ENCODE results near the gene RAB1A.

The RAB1A gene

DNA sequence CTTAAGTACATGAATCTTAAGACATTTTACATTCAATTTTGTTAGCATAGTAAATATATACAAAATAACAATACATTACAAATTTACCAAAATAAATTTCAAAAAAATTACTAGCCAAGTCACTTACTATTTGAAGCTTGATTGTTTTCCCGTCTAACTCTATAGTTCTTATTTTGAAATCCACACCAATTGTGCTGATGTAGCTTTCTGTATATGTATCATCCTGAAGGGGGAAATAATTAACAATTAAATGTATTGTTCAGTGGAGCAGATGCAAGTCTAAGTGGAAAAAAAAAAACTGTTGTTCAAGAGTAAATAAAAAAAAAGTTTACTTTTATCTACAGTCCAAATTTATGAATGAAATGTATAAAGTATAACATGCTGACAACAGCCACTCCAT lies 32.1 kb downstream of the RAB1A start:
- intact Hi-C loops (cut with micrococcal nuclease), result no loop called here
- Mint-ChIP-seq H3K27ac (no peak overlapping the region), H3K4me1 (ENCODE audit: low read depth) (peaks cover 16% of the 10 kb centered on the region), H3K4me3 (no peak overlapping the region), H3K27me3 (no peaks in the 10 kb centered on the region), H3K9me3 (peaks cover 6% of the 10 kb centered on the region), H3K36me3 (ENCODE audit: low read depth) (peaks cover 93% of the 10 kb centered on the region)

DNA sequence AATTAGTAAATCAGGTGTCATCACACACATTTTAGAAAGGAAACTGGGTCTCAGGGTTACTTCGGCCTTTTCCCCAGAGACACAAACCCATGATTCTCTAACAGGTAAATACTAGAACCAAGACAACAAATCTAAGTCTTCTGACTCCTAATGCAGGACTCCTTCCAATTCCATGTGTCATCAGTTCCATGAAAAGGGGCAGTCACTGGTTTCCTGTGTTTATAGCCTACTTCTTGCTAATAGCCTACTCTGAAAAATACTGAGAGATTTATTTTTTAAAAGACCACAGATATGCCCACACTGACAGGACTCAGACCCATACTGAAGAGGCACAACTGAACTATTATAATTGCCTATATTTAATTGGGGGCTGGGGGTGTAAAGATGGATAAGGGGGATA lies 33.0 kb downstream of the RAB1A start:
- Mint-ChIP-seq H3K27me3 (no peaks in the 10 kb centered on the region), H3K27ac (no peak overlapping the region), H3K9me3 (peaks cover 11% of the 10 kb centered on the region), H3K36me3 (ENCODE audit: low read depth) (peaks cover 94% of the 10 kb centered on the region), H3K4me3 (no peak overlapping the region), H3K4me1 (ENCODE audit: low read depth) (peaks cover 20% of the 10 kb centered on the region)
- intact Hi-C loops (cut with micrococcal nuclease), result no loop called here

DNA sequence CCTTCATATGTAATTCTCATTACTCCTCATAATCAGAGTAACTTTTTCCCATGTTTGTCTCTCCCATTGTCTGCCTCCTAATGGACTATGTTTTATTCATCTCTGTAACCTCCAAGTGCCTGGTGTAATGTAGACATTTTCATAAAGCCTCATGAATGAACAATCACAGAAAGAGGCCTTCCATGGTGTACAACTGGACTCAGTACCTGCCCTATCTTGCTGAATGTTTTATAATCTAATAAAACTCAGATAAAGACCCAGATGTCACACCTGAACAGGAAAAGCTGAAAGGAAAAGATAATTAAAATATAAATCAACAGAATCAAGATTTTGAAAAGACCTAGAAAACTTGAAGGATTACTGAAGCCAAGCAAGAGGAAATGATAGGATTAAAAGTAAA lies 36.7 kb downstream of the RAB1A start:
- H3K27me3 Mint-ChIP-seq, result no peaks in the 10 kb centered on the region
- intact Hi-C loops (cut with micrococcal nuclease), result no loop called here
- H3K9me3 Mint-ChIP-seq, result peaks cover 11% of the 10 kb centered on the region
- H3K36me3 Mint-ChIP-seq (ENCODE audit: low read depth), result peaks cover 96% of the 10 kb centered on the region
- peaks cover 14% of the 10 kb centered on the region for H3K4me1 Mint-ChIP-seq (ENCODE audit: low read depth)
- H3K27ac Mint-ChIP-seq, result no peak overlapping the region
- H3K4me3 Mint-ChIP-seq, result no peak overlapping the region

DNA sequence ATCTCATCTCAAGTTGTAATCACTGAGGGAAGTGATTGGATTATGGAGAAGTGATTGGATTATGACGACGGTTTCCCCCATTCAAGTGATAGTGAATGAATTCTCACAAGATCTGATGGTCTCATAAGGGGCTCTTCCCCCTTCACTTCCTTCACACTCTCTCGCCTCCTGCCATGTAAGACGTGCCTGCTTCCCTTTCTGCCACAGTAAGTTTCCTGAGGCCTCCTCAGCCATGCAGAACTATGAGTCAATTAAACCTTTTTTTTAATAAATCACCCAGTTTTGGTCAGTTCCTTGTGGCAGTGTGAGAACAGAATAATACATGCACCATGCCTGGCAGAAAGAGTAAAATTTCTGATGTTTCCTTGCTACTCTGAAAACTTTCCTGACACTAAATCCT lies 37.1 kb downstream of the RAB1A start:
- H3K36me3 Mint-ChIP-seq (ENCODE audit: low read depth), result peaks cover 96% of the 10 kb centered on the region
- H3K4me3 Mint-ChIP-seq, result no peak overlapping the region
- no peaks in the 10 kb centered on the region for H3K27me3 Mint-ChIP-seq
- H3K27ac Mint-ChIP-seq, result no peak overlapping the region
- H3K4me1 Mint-ChIP-seq (ENCODE audit: low read depth), result peaks cover 14% of the 10 kb centered on the region
- intact Hi-C loops (cut with micrococcal nuclease), result no loop called here
- peaks cover 11% of the 10 kb centered on the region for H3K9me3 Mint-ChIP-seq

DNA sequence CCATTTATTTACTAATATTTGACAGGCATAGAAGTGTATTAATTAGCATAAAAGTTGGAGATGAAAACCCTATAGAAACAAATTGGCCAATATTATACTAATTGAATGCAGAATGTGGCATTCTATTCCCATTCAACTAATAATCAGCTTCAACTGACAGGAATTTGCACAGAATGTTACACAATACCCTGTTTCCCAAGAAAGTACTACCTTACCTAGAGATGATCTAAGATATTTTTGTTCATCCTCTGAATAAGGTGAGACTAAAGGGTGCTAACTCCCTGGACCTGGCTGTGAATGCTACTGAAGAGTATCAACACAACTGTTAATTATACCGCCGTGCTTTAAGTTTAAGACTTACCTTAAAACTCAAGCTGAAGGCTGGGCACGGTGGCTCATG lies 44.8 kb downstream of the RAB1A start:
- Mint-ChIP-seq H3K27ac (no peak overlapping the region), H3K4me3 (no peak overlapping the region), H3K36me3 (ENCODE audit: low read depth) (peaks cover 94% of the 10 kb centered on the region), H3K27me3 (no peaks in the 10 kb centered on the region), H3K4me1 (ENCODE audit: low read depth) (peaks cover 36% of the 10 kb centered on the region), H3K9me3 (no peaks in the 10 kb centered on the region)
- intact Hi-C loops (cut with micrococcal nuclease), result no loop called here

DNA sequence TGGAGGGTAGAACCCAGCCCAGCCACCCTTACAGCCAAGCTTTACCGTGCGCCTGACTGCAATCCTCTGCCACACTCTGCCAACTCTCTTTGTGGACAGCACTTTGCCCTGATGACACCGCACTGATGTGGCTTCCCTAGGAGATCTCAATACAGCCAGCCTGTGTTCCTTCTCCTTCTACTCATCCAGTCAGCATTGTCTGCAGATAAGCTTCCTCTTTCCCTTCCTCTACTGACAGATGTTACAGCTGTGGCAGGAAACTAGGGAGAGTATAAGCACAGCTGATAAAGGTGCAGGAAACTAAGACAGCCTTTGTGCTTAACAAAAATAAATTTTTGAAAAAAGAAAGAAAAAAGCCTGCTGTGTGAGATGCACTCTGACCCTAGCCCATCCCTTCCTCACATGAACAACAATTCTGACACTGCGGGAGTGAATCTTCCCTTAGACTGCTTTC lies 48.6 kb downstream of the RAB1A start:
- no peaks in the 10 kb centered on the region for H3K27me3 Mint-ChIP-seq
- intact Hi-C loops (cut with micrococcal nuclease), result loop anchor here (5.0 kb wide), 1 partner anchor 36 kb away; no protein-coding TSS in a partner anchor
- H3K4me3 Mint-ChIP-seq, result no peak overlapping the region
- peak overlapping the region; percentile 80 for H3K27ac Mint-ChIP-seq
- peaks cover 45% of the 10 kb centered on the region for H3K4me1 Mint-ChIP-seq (ENCODE audit: low read depth)
- no peaks in the 10 kb centered on the region for H3K9me3 Mint-ChIP-seq
- peaks cover 92% of the 10 kb centered on the region for H3K36me3 Mint-ChIP-seq (ENCODE audit: low read depth)

- Mint-ChIP-seq H3K9me3 (no peaks in the 10 kb centered on the region), H3K36me3 (ENCODE audit: low read depth) (peaks cover 81% of the 10 kb centered on the region), H3K4me1 (ENCODE audit: low read depth) (peaks cover 48% of the 10 kb centered on the region), H3K27me3 (no peaks in the 10 kb centered on the region), H3K4me3 (no peak overlapping the region), H3K27ac (no peak overlapping the region)
- intact Hi-C loops (cut with micrococcal nuclease), result no loop called here
These were observed 50.9 kb downstream of the RAB1A start for GRCh38 chr2:65079017-65079416.

DNA sequence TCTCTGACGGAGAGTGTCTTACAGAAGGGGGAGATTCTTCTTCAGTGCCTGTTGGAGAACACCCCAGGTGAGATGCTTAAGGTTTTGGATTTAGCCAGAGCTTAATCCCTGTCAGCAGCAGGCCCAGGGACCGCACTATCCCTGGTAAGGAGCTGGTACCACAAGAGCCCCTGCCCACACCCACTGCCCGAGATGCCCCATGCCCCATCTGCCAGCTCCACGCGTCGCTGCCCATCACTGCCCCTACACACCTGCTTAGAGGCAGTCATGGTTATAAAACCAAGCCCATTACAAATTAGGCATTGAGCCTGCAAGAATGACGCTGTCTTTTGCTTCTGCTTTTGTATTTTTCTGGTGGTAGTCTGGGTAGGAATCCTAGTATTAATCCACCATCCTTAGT lies 52.0 kb downstream of the RAB1A start:
- intact Hi-C loops (cut with micrococcal nuclease), result no loop called here
- Mint-ChIP-seq H3K27ac (no peak overlapping the region), H3K4me3 (no peak overlapping the region), H3K4me1 (ENCODE audit: low read depth) (peaks cover 45% of the 10 kb centered on the region), H3K9me3 (no peaks in the 10 kb centered on the region), H3K27me3 (no peaks in the 10 kb centered on the region), H3K36me3 (ENCODE audit: low read depth) (peaks cover 81% of the 10 kb centered on the region)

DNA sequence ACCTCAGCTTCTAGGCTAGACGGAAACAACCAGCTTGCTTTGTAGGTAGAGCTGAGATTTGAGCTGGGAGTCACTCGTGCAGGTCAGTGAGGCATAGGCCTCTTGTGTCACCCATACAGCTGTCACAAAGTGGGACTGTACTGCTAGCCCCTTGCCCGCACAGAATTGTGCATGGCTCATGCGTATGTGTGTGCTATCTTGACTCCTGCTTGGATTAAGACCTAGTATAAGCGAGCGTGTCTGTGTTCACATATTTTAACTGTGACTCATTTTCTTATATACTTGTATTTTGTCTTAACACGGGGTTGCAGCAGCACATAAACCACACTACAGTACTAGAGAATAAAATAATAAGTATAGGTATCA lies 53.6 kb downstream of the RAB1A start:
- intact Hi-C loops (cut with micrococcal nuclease), result no loop called here
- H3K4me3 Mint-ChIP-seq, result no peak overlapping the region
- H3K27ac Mint-ChIP-seq, result peak overlapping the region; percentile 68
- H3K36me3 Mint-ChIP-seq (ENCODE audit: low read depth), result peaks cover 83% of the 10 kb centered on the region
- no peaks in the 10 kb centered on the region for H3K9me3 Mint-ChIP-seq
- no peaks in the 10 kb centered on the region for H3K27me3 Mint-ChIP-seq
- H3K4me1 Mint-ChIP-seq (ENCODE audit: low read depth), result peaks cover 36% of the 10 kb centered on the region

DNA sequence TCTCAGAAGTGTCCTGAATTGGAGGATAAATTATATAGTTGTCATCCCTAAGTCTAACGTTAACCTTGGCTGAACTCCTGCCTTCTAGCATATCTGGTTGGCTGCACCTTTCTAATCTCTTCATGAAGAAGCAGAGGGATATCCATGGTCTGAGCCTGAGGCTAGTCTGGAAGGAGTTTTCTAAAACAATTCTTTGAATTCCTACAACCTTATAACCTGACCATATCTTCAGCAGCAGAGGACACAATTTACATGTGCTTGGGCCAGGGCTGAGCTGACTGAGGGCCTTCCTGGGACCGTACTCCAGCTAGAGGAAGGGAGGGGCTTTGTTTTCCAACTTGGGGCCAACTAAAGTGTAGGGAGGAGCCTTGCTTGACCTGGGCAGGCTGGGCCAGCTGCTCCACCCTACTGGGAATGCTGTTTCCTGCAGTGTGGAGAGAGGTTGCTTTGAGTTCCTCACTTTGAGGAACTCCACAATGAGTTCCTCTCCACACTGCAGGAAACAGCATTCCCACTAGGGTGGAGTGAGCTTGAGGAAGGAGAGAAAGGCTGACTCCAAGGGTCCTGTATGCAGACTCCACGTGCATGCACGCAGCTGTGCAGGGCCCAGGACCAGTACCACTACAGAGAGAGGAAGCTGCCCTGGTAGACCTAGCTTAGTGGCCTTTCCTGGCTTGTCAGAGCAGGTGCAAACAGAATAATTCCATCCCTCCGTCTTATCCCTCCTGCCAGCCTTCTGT lies 54.1 kb downstream of the RAB1A start:
- Mint-ChIP-seq H3K9me3 (no peaks in the 10 kb centered on the region), H3K4me3 (no peak overlapping the region), H3K27me3 (no peaks in the 10 kb centered on the region), H3K36me3 (ENCODE audit: low read depth) (peaks cover 83% of the 10 kb centered on the region), H3K4me1 (ENCODE audit: low read depth) (peaks cover 36% of the 10 kb centered on the region), H3K27ac (peak overlapping the region; percentile 68)
- intact Hi-C loops (cut with micrococcal nuclease), result no loop called here

DNA sequence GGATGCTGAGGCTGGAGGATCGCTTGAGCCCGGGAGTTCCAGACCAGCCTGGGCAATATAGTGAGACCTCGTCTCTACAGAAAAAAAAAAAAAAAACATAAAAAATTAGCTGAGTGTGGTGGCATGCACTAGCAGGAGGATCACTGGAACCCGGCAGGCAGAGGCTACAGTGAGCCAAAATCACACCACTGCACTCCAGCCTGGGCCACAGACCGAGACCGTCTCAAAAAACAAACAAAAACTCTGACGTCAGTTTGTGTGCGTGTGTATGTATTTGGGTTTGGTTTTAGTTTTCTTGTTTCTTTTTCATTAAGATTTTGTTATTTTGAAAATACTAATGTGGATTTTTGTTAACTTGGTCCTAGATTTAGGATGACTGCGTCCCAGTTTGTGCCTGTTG lies 54.7 kb downstream of the RAB1A start:
- H3K27ac Mint-ChIP-seq, result no peak overlapping the region

DNA sequence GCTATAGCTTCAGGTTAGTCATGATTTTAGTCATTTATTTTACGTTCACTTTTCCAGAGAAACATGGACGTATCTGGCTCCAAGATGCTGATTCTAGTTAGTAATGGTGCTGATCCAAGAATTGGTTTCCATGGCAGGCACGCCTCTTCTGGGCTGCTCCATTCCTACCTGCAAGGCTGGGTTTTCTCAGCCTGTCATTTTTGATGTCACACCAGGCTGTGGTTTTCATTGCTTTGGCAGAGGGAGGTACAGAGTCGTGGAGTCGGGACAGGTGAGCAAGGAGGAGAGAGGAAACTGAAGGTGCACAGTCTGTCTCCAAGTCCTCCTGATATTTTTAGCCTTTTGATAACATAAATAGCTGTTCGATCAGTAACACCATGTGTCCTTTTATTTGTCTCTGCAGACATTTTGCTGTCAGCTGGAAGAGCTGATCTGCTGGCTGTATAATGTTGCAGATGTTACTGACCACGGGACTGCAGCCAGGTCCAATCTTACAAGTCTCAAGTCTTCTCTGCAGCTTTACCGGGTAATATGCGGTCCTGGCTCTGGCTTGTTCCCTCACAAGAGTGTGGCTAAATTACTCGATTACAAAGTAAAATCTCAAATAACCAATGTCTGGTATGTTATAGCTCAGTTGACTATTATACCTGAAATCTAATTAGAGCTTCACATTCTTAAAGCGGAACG lies 55.9 kb downstream of the RAB1A start:
- Mint-ChIP-seq H3K27ac (peak overlapping the region; percentile 17), H3K4me3 (no peak overlapping the region), H3K9me3 (no peaks in the 10 kb centered on the region), H3K27me3 (no peaks in the 10 kb centered on the region), H3K4me1 (ENCODE audit: low read depth) (peaks cover 47% of the 10 kb centered on the region), H3K36me3 (ENCODE audit: low read depth) (peaks cover 83% of the 10 kb centered on the region)
- intact Hi-C loops (cut with micrococcal nuclease), result no loop called here

More for the DNA sequence above, 54.7 kb downstream of the RAB1A start:
- H3K27me3 Mint-ChIP-seq, result no peaks in the 10 kb centered on the region
- intact Hi-C loops (cut with micrococcal nuclease), result no loop called here
- H3K4me3 Mint-ChIP-seq, result no peak overlapping the region
- peaks cover 83% of the 10 kb centered on the region for H3K36me3 Mint-ChIP-seq (ENCODE audit: low read depth)
- H3K9me3 Mint-ChIP-seq, result no peaks in the 10 kb centered on the region
- H3K4me1 Mint-ChIP-seq (ENCODE audit: low read depth), result peaks cover 36% of the 10 kb centered on the region

DNA sequence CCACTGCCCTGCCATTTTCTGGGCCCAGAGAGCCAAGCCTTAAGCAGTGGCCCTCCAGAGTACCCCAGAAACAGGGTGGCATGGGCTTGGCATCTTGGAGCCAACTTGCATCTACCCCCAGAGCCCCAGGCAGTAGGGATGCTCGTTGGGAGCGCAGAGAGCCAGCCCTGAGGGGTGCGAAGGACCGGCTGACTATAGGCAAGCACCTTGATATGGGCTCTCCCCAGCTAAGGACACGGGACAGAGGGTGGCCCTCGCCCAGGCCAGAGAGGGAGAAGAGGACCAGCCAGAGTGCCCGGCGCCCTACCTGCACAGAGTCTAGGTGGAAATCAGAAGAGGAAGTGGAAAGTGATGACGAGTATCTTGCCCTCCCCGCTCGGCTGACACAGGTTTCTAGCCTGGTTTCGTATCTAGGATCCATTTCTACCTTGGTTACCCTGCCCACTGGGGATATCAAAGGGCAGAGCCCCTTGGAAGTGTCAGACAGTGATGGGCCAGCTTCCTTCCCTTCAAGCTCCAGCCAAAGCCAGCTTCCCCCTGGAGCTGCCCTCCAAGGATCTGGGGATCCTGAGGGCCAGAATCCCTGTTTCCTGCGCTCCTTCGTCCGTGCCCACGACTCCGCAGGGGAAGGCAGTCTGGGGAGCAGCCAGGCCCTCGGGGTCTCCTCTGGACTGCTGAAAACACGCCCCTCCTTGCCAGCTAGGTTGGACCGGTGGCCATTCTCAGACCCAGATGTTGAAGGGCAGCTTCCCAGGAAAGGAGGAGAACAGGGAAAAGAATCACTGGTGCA lies 57.5 kb downstream of the RAB1A start:
- Mint-ChIP-seq H3K9me3 (no peaks in the 10 kb centered on the region), H3K4me1 (ENCODE audit: low read depth) (peaks cover 57% of the 10 kb centered on the region), H3K27ac (no peak overlapping the region), H3K4me3 (no peak overlapping the region), H3K36me3 (ENCODE audit: low read depth) (peaks cover 74% of the 10 kb centered on the region), H3K27me3 (no peaks in the 10 kb centered on the region)
- intact Hi-C loops (cut with micrococcal nuclease), result no loop called here

GRCh38 chr2:65071499-65072180 lies 58.3 kb downstream of the RAB1A start:
- peaks cover 63% of the 10 kb centered on the region for H3K4me1 Mint-ChIP-seq (ENCODE audit: low read depth)
- no peaks in the 10 kb centered on the region for H3K9me3 Mint-ChIP-seq
- H3K27ac Mint-ChIP-seq, result no peak overlapping the region
- no peak overlapping the region for H3K4me3 Mint-ChIP-seq
- H3K36me3 Mint-ChIP-seq (ENCODE audit: low read depth), result peaks cover 69% of the 10 kb centered on the region
- intact Hi-C loops (cut with micrococcal nuclease), result no loop called here
- no peaks in the 10 kb centered on the region for H3K27me3 Mint-ChIP-seq

Data from dendritic cell treated with granulocyte-macrophage colony-stimulating factor and Interleukin-4, amounts not matched to agents 40 ng/mL and 50 ng/mL, for 4 days (primary cell).